GM12874 (cell line): Measurements from ENCODE around the gene ANK3.

ENCODE experiments used
- TF ChIP-seq, protein P1 (sequence below): IDR thresholded peaks from 2 replicates; pipeline ENCODE4 v1.5.1; 2011; ENCODE audit warnings: low read depth, mild to moderate bottlenecking, control low read depth, low read length, moderate library complexity; ENCODE audit not compliant: insufficient read depth

ANK3 gene

DNA sequence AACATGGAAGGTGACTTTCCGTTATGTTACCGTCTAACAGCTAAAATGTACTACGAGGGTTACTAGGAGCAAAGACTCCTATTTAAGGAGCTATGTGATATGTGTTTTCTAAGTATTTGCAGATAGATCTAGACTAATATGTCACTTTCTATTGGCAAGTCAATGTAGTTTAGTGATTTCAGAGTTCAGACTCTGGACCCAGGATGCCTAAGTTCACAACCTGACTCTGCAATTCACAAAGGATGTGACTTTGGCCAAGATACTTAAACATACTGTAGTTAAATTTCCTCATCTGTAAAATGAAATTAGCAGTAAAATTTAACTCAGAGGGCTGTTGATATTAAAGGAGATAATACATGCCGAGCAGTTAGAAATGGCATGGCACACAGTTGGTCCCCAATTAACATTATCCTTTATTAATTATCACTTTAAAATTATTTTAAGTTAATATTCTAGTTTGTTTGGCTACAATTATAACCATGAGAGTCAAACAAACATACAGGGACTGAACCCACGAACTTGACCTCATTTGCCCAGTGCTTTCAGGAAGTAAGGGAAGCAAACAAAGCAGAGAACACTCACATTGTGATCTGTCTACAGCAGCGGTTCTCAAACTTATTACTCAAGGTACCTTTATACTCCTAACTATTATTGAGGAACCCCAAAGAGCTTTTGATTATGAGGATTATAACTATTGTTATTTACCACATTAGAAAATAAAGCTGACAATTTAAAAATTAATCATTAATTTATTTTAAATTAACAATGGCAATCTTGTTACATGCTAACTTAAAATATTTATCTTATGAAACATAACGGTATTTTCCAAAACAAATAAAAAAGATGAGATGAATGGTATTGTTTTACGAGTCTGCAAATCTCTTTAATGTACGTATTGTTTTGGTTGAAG is 94.4 kb downstream of the ANK3 start:
- TF ChIP-seq, protein P1, sequence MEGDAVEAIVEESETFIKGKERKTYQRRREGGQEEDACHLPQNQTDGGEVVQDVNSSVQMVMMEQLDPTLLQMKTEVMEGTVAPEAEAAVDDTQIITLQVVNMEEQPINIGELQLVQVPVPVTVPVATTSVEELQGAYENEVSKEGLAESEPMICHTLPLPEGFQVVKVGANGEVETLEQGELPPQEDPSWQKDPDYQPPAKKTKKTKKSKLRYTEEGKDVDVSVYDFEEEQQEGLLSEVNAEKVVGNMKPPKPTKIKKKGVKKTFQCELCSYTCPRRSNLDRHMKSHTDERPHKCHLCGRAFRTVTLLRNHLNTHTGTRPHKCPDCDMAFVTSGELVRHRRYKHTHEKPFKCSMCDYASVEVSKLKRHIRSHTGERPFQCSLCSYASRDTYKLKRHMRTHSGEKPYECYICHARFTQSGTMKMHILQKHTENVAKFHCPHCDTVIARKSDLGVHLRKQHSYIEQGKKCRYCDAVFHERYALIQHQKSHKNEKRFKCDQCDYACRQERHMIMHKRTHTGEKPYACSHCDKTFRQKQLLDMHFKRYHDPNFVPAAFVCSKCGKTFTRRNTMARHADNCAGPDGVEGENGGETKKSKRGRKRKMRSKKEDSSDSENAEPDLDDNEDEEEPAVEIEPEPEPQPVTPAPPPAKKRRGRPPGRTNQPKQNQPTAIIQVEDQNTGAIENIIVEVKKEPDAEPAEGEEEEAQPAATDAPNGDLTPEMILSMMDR = no peak

DNA sequence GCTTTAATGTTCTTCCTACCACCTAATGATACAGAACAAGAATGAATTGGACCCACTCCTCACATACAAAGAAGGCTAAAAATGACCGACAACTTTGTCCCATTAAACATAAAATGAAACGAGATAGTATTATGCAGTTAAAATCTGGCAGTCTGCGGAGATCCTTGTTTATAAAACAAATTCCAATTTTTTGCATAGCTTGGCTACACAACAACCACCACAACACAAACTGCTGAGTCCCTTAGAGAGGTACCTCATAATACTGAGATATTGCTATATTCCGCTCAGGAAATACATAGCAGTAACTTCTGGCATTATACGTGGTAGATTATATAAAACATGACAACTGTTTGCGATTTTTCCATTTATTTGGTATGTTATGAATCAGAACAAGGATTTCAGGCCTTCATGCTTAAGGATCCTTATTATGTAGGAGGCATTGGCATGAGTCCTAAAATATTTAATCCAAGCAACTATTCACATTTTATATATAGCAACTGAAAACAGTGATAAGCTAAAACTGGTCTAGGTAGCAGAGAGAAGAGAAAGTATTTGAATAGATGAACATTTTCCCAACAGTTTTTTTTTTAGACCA is 96.0 kb downstream of the ANK3 start:
- TF ChIP-seq, protein P1 = no peak

DNA sequence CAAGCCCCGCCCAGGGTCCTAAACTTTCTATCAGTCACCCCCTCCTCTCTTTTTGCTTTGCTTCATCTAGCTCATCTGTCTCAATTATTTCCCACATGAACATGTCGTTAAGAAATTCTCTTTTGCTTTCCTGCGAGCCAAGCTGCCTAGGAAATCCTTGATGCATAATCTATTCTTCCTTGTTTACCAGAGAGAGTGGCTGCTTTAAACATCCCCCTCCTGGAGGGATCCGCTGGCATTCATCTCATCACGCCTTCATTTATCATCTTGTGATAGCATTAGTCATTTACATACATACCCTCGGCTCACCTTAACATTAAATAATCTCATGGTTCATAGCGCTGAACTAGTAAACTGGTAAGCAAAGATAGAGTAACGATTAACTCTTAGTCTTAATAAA is 96.7 kb downstream of the ANK3 start:
- TF ChIP-seq, protein P1 = no peak

DNA sequence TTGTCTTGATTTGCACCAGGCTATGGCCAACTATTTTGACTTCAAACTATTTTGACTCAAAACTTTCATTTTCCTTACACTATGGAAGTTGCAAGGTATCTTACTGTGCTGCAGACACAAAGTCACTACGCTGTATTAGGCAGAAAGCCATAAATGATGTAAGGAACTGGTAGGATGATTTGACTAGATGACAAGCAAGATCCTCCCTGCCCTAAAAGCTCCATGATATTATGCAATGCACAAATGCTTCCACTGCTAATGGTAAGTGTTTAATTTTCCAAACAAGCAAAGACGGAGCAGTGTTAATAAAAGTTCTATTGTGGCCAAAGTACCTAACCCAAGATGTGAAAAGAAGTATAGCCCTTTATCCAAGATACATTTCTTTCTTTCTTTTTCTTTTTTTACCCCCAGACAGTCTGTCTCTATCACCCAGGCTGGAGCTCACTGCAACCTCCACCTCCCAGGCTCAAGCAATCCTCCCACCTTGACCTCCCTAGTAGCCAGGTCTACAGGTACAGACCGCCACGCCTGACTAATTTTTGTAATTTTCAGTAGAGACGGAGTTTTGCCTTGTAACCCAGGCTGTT is 98.2 kb downstream of the ANK3 start:
- TF ChIP-seq, protein P1 = no peak

DNA sequence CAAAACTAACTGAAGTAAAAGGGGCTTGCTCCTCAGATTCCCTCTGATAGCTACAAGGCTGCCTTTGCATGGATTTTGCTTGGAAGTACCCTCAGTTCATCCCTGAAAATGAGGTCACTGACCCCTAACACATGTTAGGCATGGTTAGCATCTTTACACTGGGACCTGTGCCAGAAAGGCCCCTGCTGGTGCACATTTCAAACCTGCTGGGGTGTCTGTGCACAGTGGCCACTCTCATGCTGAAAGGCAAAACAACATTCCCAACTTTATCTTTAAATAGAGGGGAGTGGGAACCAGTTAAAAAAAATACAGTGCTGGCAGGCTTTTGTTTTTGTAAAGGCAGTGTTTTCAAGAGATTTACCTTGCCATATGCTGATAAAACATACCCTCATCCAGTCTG is 99.1 kb downstream of the ANK3 start:
- TF ChIP-seq, protein P1 = no peak

DNA sequence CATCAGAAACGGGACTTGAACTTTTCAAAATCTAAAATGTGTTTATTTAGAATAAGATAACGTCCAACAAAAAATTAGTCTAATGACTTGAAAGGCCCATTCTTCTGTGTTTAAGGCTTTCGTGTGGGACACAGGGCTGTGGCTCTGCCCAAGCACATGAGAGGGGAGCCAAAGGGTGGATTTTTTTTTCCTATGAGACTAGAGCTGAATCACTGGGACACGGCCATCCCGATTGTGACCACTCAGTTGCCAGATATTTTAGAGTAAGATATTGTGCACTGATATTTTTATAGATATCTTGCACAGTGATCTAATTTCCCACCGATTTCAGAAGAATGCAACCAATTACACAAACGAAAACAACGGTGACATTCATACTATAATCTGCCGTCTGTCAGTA is 99.9 kb downstream of the ANK3 start:
- TF ChIP-seq, protein P1 = no peak

DNA sequence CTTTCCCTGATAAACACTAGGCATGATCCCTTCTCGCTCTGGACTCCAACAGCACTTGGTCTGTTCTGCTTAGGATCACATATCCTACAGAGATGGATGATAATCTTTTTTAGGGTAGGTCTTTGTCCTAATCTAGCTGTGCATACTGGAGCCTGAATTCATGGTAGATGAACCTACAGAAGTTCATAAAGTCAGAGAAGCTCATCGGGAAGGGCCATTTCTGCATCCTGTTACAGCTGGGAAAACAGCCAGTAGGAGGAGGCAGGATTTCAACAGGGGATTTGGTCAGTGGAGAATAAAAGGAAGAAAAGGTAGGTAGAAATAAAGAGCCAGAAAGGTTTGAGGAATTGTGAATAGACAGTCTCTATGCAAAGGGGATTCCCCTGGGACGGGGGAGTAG is 101.4 kb downstream of the ANK3 start:
- TF ChIP-seq, protein P1 = no peak
